Measurements from ENCODE around the gene UCHL1.

DNA sequence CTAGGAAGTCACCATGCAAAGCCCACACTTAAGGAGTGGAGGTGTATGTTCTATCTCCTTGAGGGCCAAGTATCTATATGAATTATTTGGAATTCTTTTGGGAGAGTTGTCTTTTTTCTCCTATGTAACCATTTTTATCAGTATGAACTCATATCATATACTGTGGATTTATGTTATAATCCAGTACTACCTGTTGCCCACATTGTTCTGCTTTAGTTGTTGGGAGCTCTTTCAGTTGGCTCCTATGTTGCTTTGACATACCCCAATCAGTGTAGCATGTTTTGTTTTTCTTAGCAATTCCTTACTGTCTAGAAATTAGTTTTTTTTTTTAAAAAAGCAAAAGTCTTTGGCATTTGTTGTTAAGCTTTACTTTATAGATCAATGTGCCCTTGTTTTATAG lies 13.0 kb downstream of the UCHL1 start:
- TF ChIP-seq EZH2 (IDR thresholded peaks at IDR 0.05) (no peak), POLR2AphosphoS5 (IDR thresholded peaks at IDR 0.05; ENCODE audit: borderline replicate concordance, low read depth, low read length) (no peak)

Data from SK-N-MC (cell line).